GM12875 (cell line): ENCODE measurements around the gene PPP2R5C.

Experiments
- H3K4me3 ChIP-seq: one replicate; pipeline ENCODE4 v1.5.1; 2011; ENCODE audit warnings: low read depth, low read length, control low read depth
- CTCF ChIP-seq: IDR thresholded peaks from 2 replicates; pipeline ENCODE4 v1.5.1; 2011; ENCODE audit warnings: low read depth, mild to moderate bottlenecking, control low read depth, inconsistent platforms, low read length, moderate library complexity, borderline replicate concordance; ENCODE audit not compliant: insufficient read depth

Gene PPP2R5C

GRCh38 chr14:101948666-101949216, 187.2 kb downstream of the PPP2R5C start:
- TF ChIP-seq CTCF: no peak
- peak overlapping the region; percentile 67 for H3K4me3 ChIP-seq

GRCh38 chr14:101950100-101950499, 188.6 kb downstream of the PPP2R5C start:
- no peak overlapping the region for H3K4me3 ChIP-seq
- no peak for TF ChIP-seq CTCF

DNA sequence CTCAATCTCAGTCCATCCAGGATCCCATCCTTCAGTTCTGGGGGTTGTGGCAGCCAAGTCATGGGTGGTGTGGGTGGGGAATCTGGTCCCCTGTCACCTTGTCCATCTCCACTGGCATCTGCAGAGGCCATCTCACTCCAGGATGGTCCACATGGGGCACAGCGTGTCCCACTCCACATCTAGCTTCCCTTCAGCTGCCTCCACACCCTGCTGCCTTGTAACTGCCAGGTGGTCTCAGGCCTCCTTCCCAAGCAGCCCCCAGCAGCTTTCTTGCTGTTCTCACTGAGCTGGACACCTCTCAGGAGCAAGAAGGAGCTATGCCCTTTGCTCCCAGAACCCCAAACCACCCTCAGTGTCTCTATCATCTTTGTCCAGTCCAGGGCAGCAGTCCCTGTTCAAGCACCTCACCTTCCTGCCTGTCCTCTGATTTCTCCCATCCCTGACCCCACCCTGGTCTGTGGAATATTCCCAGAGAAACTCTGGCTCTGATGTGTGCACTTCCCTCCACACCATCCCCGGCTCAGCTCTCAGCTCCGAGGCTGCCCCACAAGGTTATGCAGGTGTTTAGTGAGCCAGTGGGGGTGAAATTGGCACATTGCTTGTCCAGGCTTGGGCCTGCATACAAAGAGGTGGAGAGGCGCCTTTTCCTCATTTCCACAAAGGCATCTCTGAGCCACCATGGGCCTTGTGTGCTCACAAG, 189.2 kb downstream of the PPP2R5C start:
- TF ChIP-seq CTCF: no peak

GRCh38 chr14:101953151-101953550, 191.6 kb downstream of the PPP2R5C start:
- no peak overlapping the region for H3K4me3 ChIP-seq
- no peak for TF ChIP-seq CTCF

More for the DNA sequence above, 189.2 kb downstream of the PPP2R5C start:
- no peak overlapping the region for H3K4me3 ChIP-seq

DNA sequence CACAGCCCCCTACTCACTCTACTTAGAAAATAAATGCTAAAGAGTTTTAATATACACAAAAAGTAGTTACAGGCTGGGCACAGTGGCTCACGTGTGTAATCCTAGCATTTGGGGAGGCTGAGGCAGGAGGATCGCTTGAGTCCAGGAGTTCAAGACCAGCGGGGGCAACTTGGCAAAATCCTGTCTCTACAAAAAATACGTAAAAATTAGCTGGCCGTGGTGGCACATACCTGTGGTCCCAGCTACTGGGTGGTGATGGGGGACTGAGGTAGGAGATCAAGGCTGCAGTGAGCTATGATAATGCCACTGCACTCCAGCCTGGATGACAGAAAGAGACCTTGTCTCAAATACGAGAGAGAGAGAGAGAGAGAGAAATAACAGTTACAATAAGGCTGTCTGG, 193.0 kb downstream of the PPP2R5C start:
- TF ChIP-seq CTCF: no peak
- H3K4me3 ChIP-seq: no peak overlapping the region

DNA sequence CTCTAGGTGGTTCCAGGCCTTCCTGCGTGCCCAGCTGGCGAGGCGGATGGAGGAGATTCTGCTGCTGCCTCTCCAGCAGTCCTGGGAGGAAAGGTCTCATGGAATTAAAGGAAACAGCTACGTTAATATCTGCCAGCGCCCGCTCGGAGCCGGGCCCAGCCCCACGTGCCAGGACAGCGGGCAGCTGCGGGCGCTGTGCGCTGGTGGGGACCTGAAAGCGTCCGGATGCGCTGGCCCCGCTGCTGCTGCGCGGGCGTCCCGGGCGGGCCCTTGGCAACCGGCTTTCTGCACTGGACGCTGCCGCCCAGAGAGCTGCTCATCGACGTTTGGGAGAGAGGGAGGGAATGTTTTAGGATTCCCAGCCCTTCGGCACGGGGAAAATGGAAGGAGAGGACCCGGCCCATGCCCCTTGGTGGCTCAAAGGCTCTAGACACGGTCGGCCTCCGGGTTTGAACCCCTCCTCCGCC, 194.2 kb downstream of the PPP2R5C start:
- no peak for TF ChIP-seq CTCF
- H3K4me3 ChIP-seq: no peak overlapping the region

GRCh38 chr14:101956179-101956885, 194.8 kb downstream of the PPP2R5C start:
- TF ChIP-seq CTCF: no peak
- H3K4me3 ChIP-seq: no peak overlapping the region
